HepG2 (cell line): ENCODE measurements around the gene SLC45A2. TPM values are rescaled to one million over a fixed set of nuclear protein-coding genes. Genes with fewer than 3 reads are reported as not detected.

Source experiments
- ATF7-NPFF ChIP-seq: sonication (generic); formaldehyde crosslinking; IDR thresholded peaks from 2 replicates; pipeline ENCODE4 v1.8.1; 2023; ENCODE audit warnings: mild to moderate bottlenecking, low read depth, missing genetic modification reagents, moderate library complexity
- GPN1 ChIP-seq: sonication (generic); formaldehyde crosslinking; IDR thresholded peaks from 2 replicates; pipeline ENCODE4 v1.5.1; 2020; ENCODE audit warnings: missing genetic modification reagents, borderline replicate concordance
- HOMEZ ChIP-seq: IDR thresholded peaks from 2 replicates; pipeline ENCODE4 v1.6.1; 2016; ENCODE audit warnings: low read depth
- JUND ChIP-seq: sonication (generic); formaldehyde crosslinking; IDR thresholded peaks from 2 replicates; pipeline ENCODE4 v1.8.0; 2022; ENCODE audit warnings: mild to moderate bottlenecking, missing genetic modification reagents
- POLR2G ChIP-seq: fragments of 200-400 bp; formaldehyde crosslinking; IDR thresholded peaks from 2 replicates; pipeline ENCODE4 v1.6.1; 2018; ENCODE audit warnings: mild to moderate bottlenecking, low read depth, low read length, moderate library complexity
- RERE ChIP-seq: IDR thresholded peaks from 2 replicates; pipeline ENCODE4 v1.6.1; 2016; ENCODE audit warnings: low read depth, missing genetic modification reagents, missing compliant biosample characterization
- SMAD1 ChIP-seq: sonication (generic); formaldehyde crosslinking; IDR thresholded peaks from 2 replicates; pipeline ENCODE4 v1.4.0; 2020; ENCODE audit warnings: missing genetic modification reagents, low read depth, mild to moderate bottlenecking, borderline replicate concordance
- ZFAT ChIP-seq: sonication (generic); formaldehyde crosslinking; conservative IDR thresholded peaks from 2 replicates; pipeline ENCODE4 v1.8.1; 2023; ENCODE audit warnings: missing genetic modification reagents, inconsistent platforms
- ZNF143 ChIP-seq: sonication (generic); formaldehyde crosslinking; IDR thresholded peaks from 2 replicates; pipeline ENCODE4 v1.4.0; 2020; ENCODE audit warnings: missing genetic modification reagents
- ZNF225 ChIP-seq: sonication (generic); formaldehyde crosslinking; IDR thresholded peaks from 2 replicates; pipeline ENCODE4 v1.4.0; 2020; ENCODE audit warnings: mild to moderate bottlenecking, missing genetic modification reagents
- ZNF251 ChIP-seq: sonication (generic); formaldehyde crosslinking; IDR thresholded peaks from 2 replicates; pipeline ENCODE4 v1.9.0; 2021; ENCODE audit warnings: mild to moderate bottlenecking, missing genetic modification reagents
- ZUFSP ChIP-seq: sonication (generic); formaldehyde crosslinking; IDR thresholded peaks from 2 replicates; pipeline ENCODE4 v1.9.0; 2021; ENCODE audit warnings: missing genetic modification reagents, mild to moderate bottlenecking, borderline replicate concordance
- polyA plus RNA-seq, 8 experiments: library from polyadenylated mRNA; depleted of rRNA in 3 of 8; stranded (reverse) in 7 of 8; unstranded in 1 of 8; fragments of >200 nt; fragmentation: Illumina TruSeq in 4 of 8; extraction: Trizol in 4 of 8; gene quantifications; 2 replicates each; pipeline versions ENCODE4 v1.2.1 to v1.2.3, GENCODE V29; 2011 to 2016; ENCODE audit warnings: low read depth in 4 of 8, missing spikeins in 1 of 8, mixed read lengths in 1 of 8; ENCODE audit not compliant: insufficient read depth in 1 of 8
- total RNA-seq, 5 experiments: library from RNA; depleted of rRNA; stranded (reverse); fragments of >200 nt; fragmentation: Illumina TruSeq; extraction: Trizol; gene quantifications; 2 replicates each; pipeline ENCODE4 v1.2.3, GENCODE V29; 2016; ENCODE audit warnings: low read depth in 1 of 5
- TF ChIP-seq, protein P1 (sequence below): sonication (generic); formaldehyde crosslinking; IDR thresholded peaks from 2 replicates; pipeline ENCODE4 v1.4.0; 2020; ENCODE audit warnings: mild to moderate bottlenecking, missing genetic modification reagents
- TF ChIP-seq, protein P2 (sequence below): sonication (generic); formaldehyde crosslinking; IDR thresholded peaks from 2 replicates; pipeline ENCODE4 v1.4.0; 2020; ENCODE audit warnings: missing genetic modification reagents

The SLC45A2 gene
- total and polyA plus RNA-seq, 2 of the 13 experiments (the other 11 are each of a cell fraction or from before 2014, with no cell fraction given) = 0.22 to 0.24 TPM

DNA sequence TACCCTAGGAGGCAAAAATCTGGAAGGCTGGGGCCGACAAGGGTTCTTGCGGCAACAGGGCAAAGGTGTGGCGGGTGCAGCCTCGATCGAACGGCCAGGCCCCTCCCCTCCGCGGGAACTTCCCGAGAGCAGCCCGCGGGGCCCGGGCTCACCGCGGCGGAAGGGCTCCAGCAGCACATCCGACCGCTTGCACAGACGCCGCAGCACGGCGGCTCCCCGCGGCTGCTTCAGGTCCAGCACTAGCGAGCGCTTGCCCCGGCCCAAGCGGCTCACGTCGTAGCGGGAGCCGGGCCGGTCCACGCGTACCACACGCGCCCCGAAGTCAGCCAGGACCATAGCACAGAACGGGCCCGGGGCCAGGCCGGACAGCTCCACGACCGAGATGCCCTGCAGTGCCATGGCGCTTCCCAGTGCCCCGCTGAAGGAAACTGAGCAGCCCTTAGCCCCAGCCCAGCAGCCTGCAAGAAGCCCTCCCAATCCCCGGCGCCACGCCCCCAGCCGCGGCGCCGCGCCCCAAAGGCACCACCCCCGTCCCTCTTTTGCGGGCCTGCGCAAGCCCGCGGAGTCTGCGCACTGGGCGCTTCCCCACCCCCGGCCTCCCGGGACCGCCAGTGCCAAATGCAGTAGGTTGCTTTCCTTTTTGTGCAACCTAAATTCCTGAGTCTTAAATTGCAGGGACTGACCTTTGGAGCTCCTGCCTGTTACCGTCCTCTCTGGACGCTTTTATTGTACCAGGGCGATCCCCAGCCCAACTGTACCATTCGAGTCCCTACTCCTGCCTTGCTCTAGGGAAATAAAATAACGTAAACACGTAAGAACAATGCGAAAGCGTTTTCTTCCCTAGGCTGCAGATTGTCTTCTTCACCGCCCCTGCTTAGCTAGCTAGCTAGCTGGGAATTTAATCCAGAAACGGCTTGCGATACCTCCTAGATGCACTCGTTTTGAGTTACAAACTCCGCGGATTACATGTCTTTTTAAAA, 23.4 kb upstream of the SLC45A2 start, which contains the start of gene AMACR (continued):
- TF ChIP-seq RERE (CRISPR knock-in tag) (no peak), POLR2G (peak; percentile 96), ATF7-NPFF (CRISPR knock-in tag) (peak; percentile 83), SMAD1 (CRISPR knock-in tag) (no peak), ZNF251 (CRISPR knock-in tag) (no peak), ZUFSP (CRISPR knock-in tag) (no peak), HOMEZ (0 out of 2 replicates have a peak, but pooled peaks have one; percentile 48), JUND (no peak), GPN1 (CRISPR knock-in tag) (0 out of 2 replicates have a peak, but pooled peaks have one; percentile 31), ZNF225 (CRISPR knock-in tag) (peak; percentile 89), ZFAT (CRISPR knock-in tag) (peak; percentile 80; the same call in 1 of the 2 replicates), ZNF143 (peak; percentile 36; the same call in 1 of the 2 replicates)
- TF ChIP-seq, protein P1, sequence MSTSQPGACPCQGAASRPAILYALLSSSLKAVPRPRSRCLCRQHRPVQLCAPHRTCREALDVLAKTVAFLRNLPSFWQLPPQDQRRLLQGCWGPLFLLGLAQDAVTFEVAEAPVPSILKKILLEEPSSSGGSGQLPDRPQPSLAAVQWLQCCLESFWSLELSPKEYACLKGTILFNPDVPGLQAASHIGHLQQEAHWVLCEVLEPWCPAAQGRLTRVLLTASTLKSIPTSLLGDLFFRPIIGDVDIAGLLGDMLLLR (CRISPR knock-in tag) = no peak
- TF ChIP-seq, protein P2, sequence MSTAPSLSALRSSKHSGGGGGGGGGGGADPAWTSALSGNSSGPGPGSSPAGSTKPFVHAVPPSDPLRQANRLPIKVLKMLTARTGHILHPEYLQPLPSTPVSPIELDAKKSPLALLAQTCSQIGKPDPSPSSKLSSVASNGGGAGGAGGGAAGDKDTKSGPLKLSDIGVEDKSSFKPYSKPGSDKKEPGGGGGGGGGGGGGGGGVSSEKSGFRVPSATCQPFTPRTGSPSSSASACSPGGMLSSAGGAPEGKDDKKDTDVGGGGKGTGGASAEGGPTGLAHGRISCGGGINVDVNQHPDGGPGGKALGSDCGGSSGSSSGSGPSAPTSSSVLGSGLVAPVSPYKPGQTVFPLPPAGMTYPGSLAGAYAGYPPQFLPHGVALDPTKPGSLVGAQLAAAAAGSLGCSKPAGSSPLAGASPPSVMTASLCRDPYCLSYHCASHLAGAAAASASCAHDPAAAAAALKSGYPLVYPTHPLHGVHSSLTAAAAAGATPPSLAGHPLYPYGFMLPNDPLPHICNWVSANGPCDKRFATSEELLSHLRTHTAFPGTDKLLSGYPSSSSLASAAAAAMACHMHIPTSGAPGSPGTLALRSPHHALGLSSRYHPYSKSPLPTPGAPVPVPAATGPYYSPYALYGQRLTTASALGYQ = no peak; the same call in none of the 2 replicates
